Spleen (tissue), 7 donors: ENCODE data around the gene ADAMTSL1.

Source experiments
- POLR2AphosphoS5 ChIP-seq, 3 donors: sonication (generic); formaldehyde crosslinking; IDR thresholded peaks; one replicate each; pipeline ENCODE4 v1.5.1; 2017; ENCODE audit warnings: antibody characterized with exemption in 3 of 3
- TF ChIP-seq, protein P1 (sequence below), 11 experiments: fragments of 200-600 bp in 7 of 11; fragments of 450-650 bp in 4 of 11; sonication (generic) in 4 of 11; IDR thresholded peaks in 8 of 11; conservative IDR thresholded peaks in 3 of 11; 1 replicate in 7 of 11; 2 replicates in 4 of 11; pipeline versions ENCODE4 v1.4.0 to v1.8.0; 2016 to 2021; ENCODE audit warnings: antibody characterized with exemption in 11 of 11, inconsistent platforms in 4 of 11, mild to moderate bottlenecking in 1 of 11
- donor health status: DM: no; HTN: no; CAD: no; lungs with moderate emphysema.
- donor health status: DM: no; HTN: no; CAD: no.
- donor health status: DM: no; HTN: no; CAD: no.

GRCh38 chr9:18700714-18701113, 226.8 kb downstream of the ADAMTSL1 start:
- TF ChIP-seq, protein P1, sequence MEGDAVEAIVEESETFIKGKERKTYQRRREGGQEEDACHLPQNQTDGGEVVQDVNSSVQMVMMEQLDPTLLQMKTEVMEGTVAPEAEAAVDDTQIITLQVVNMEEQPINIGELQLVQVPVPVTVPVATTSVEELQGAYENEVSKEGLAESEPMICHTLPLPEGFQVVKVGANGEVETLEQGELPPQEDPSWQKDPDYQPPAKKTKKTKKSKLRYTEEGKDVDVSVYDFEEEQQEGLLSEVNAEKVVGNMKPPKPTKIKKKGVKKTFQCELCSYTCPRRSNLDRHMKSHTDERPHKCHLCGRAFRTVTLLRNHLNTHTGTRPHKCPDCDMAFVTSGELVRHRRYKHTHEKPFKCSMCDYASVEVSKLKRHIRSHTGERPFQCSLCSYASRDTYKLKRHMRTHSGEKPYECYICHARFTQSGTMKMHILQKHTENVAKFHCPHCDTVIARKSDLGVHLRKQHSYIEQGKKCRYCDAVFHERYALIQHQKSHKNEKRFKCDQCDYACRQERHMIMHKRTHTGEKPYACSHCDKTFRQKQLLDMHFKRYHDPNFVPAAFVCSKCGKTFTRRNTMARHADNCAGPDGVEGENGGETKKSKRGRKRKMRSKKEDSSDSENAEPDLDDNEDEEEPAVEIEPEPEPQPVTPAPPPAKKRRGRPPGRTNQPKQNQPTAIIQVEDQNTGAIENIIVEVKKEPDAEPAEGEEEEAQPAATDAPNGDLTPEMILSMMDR (IDR thresholded peaks at IDR 0.05 in 8 of 11, conservative IDR thresholded peaks at IDR 0.05 in 3 of 11), result no peak
- TF ChIP-seq POLR2AphosphoS5 (IDR thresholded peaks at IDR 0.05), result no peak
